ENCODE results near the gene RHBDL1.
A peak's percentile ranks its signal among the peaks of the same experiment; 100 is the strongest.

Gene RHBDL1

DNA sequence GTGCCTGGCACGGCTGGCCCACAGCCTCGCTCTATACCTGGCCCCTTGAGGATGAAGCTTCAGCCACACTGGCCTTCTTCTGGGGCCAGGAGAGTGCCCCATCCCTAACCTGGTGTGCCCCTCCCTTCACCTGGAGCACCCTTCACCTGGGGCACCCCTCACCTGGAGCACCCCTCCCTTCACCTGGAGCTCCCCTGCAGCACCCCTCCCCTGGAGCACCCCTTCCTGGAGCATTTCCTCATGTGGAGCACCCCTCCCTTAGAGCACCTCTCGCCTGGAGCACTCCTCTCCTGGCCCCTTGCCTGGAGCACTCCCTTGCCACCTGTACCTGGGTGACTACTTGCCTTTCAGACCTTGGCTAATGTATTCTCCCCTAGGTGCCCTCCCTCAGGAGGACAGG lies 32.5 kb downstream of the RHBDL1 start:
- DNase-seq (ENCODE audit: low spot score): no peak
- TF ChIP-seq, protein P1, sequence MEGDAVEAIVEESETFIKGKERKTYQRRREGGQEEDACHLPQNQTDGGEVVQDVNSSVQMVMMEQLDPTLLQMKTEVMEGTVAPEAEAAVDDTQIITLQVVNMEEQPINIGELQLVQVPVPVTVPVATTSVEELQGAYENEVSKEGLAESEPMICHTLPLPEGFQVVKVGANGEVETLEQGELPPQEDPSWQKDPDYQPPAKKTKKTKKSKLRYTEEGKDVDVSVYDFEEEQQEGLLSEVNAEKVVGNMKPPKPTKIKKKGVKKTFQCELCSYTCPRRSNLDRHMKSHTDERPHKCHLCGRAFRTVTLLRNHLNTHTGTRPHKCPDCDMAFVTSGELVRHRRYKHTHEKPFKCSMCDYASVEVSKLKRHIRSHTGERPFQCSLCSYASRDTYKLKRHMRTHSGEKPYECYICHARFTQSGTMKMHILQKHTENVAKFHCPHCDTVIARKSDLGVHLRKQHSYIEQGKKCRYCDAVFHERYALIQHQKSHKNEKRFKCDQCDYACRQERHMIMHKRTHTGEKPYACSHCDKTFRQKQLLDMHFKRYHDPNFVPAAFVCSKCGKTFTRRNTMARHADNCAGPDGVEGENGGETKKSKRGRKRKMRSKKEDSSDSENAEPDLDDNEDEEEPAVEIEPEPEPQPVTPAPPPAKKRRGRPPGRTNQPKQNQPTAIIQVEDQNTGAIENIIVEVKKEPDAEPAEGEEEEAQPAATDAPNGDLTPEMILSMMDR (IDR thresholded peaks at IDR 0.05; ENCODE audit: extremely low read depth, missing control alignments): no peak

DNA sequence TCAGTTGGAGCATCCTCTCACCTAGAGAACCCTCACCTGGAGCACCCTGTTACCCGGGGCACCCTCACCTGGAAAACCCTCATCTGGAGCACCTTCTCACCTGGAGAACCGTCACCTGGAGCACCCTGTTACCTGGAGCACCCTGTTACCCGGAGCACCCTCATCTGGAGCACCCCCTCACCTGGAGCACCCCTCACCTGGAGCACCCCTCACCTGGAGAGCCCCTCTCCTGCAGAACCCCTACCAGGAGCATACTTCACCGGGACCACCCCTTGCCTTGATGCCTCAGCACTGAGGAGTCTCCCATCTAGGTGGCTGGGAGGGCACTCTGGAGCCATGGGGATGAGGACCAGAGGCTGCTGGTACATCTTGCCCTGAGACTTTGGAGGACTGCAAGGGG lies 33.5 kb downstream of the RHBDL1 start:
- no peak for DNase-seq (ENCODE audit: low spot score)
- TF ChIP-seq, protein P1 (IDR thresholded peaks at IDR 0.05; ENCODE audit: extremely low read depth, missing control alignments): no peak

DNA sequence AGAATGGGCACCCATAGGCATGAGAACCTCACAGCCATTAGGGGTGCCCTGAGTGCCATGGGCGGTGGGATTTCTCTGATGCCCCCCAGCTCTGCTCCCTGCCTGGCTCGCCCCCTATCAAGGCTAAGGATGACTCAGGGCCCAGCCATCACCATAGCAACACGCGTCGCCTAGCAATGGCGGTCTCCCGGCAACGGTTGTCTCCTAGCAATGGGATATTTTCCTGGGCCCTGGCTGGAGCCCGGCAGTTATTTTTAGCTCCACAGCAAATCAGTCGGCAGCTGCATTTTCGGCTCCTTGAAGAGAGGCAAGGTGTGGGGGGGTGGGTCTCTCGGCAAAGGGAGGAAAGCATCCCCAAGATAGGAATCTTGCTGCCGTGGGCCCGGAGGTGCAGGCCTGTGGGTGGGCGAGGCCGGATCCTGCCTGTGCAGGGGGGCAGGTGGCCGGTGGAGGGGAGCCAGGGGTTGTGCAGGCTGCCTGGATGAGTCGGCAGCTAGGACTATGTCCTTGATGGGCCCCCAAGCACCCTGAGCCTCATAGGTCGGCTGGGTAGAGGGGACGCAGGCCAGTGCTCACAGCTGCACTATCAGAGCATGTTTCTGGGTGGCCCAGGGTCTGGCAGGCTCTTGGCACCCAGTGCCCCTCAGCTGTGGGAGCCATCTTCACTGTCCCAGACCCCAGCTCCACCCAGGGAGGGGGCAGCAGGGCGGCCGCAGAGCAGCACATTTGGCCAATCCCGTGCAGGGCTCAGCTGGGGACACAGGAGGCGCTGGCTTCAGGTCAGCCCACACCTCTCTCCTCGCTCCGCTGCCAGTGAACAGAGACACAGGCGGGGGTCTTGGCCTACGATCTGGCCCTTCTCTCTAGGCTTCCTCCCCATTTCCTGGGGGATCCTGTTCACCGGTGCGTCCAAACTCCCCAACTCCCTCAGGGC lies 34.4 kb downstream of the RHBDL1 start:
- TF ChIP-seq, protein P1 (IDR thresholded peaks at IDR 0.05; ENCODE audit: extremely low read depth, missing control alignments): no peak

DNA sequence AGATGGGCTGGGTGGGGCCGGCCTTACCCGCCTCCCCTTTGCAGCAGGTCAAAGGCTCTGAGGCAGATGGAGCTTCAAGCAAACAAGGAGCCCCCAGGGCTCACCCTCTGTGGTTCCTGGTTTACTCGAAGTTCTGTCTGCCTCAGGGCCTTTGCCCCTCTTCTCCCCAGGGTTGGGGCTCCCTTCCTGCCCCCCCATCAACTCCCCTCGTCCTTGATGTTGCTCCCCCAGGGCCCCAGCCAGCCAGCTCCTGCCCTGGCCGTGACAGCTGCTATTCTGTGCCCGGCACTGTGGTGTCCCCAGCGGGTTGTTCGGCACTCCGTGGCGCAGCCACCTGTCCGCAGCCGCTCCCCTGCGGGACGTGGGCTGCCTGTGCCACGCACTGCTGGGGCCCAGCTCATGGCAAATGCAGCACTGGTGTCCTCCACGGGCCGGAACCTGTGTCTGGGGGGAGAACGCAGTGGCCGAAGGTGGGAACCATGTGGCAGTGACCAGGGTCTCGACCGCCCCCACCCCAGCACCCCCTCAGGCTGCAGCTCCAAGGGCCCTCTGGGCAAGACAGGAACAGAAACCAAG lies 35.1 kb downstream of the RHBDL1 start:
- TF ChIP-seq, protein P1 (IDR thresholded peaks at IDR 0.05; ENCODE audit: extremely low read depth, missing control alignments): no peak
- no peak for DNase-seq (ENCODE audit: low spot score)

More for the DNA sequence above, 34.4 kb downstream of the RHBDL1 start:
- DNase-seq (ENCODE audit: low spot score): no peak

DNA sequence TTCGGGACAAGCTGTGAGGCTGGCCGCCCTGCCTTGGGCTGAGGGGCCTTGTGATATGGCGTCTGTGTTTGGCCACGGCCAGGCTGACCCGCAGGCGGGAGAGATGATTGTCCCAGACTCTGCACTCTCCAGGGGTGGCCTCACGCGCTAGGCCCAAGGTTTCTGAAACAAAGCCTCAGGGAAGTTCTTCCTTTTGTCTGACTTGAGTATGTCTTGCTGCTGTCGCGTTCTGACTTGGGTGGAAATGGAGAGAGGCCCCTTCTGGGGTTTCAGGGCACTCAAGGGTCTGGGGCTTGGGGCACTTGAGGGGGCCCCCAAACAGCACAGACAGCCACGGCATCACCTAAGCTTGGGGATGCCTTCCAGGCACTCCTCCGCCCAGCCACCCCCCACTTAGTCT lies 35.6 kb downstream of the RHBDL1 start:
- TF ChIP-seq, protein P1 (IDR thresholded peaks at IDR 0.05; ENCODE audit: extremely low read depth, missing control alignments): no peak
- DNase-seq (ENCODE audit: low spot score): no peak

DNA sequence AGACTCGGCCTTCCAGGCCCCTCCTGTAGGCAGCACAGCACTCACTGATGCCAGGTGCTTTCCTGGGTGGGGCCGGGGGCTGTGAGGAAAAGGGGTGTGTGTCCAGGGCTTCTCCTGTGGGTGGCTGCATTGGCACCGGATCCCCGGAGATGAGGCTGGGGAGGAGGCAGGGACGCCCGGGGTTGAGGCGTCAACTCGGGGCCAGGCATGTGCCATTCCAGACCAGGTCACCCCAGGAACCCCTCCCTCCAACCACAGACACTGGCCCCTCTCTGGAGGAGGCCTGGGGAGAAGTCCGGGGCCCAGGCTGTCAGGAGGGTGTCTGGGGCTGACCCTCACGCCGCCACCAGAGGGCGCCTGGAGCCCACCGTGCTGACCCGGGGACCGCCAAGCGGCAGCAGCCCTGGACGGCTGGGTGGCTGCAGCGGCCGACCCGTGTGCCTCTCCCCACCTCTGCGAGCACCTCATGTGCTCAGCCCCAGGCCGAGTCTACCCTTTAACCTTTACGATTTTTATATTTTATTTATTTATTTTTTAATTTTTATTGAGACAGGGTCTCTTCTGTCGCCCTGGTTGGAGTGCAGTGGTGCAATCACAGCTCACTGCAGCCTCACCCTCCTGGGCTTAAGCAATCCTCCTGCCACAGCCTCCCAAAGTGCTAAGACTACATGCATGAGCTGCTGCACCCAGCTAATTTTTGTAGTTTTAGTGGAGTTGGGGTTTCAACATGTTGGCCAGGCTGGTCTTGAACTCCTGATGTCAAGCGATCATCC lies 36.3 kb downstream of the RHBDL1 start:
- DNase-seq (ENCODE audit: low spot score): peak; percentile 96

More for the DNA sequence above, 36.3 kb downstream of the RHBDL1 start:
- TF ChIP-seq, protein P1 (IDR thresholded peaks at IDR 0.05; ENCODE audit: extremely low read depth, missing control alignments): peak; percentile 96
